Measurements from ENCODE around the gene JKAMP. TPM values are rescaled to one million over a fixed set of nuclear protein-coding genes. Genes with fewer than 3 reads are reported as not detected.

JKAMP gene
- total and polyA plus RNA-seq, 2 of the 8 experiments (the other 6 are each of a cell fraction or from before 2014, with no cell fraction given) = 34.9 to 182 TPM

DNA sequence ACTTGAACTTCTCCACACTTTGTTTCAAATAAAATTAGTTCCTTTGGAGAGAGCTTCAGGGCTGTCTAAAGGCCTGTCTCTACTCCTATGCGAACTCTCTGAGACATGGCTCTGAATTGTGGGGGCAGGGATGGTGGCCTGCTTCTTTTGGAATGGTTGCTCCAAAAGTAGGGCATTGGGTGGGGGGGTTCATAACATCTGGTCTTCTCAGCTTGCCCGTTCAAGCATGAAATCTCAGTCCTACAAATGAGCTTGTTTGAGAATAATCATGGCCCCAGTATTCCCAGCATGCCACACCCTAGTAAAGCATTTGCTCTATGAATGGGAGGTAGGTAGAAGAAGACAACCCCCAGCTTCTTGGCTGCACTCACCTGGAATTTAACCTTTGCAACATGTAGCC is 25.8 kb upstream of the JKAMP start (continued):
- TF ChIP-seq ASH2L (IDR thresholded peaks at IDR 0.05; ENCODE audit: low read length) (no peak), MAX (IDR thresholded peaks at IDR 0.05) (no peak), NANOG (IDR thresholded peaks at IDR 0.05; ENCODE audit: insufficient read depth, low read depth, low read length, poor library complexity, severe bottlenecking) (no peak), SP4 (IDR thresholded peaks at IDR 0.05; ENCODE audit: low read length) (no peak), RAD21 (IDR thresholded peaks at IDR 0.05 in 1 of 2, conservative IDR thresholded peaks at IDR 0.05 in 1 of 2; ENCODE audit: low read depth in 2 of 2, low read length in 2 of 2) (no peak), EZH2 (IDR thresholded peaks at IDR 0.05; ENCODE audit: low read depth, low read length, severe bottlenecking) (no peak), NRF1 (IDR thresholded peaks at IDR 0.05; ENCODE audit: low read depth, low read length) (no peak)

Measured in H1 (cell line).